Skeletal muscle satellite cell (primary cell): ENCODE results near the gene PPDPF.

Source experiments
- H3K27me3 ChIP-seq: 2 replicates; pipeline ENCODE4 v1.7.0; 2013; ENCODE audit warnings: low read length; ENCODE audit not compliant: control insufficient read depth, insufficient read depth
- H3K36me3 ChIP-seq: 2 replicates; pipeline ENCODE4 v1.7.0; 2013; ENCODE audit warnings: mild to moderate bottlenecking, control low read depth, low read length; ENCODE audit not compliant: insufficient read depth
- H3K4me1 ChIP-seq: 2 replicates; pipeline ENCODE4 v1.7.0; 2013; ENCODE audit warnings: low read length; ENCODE audit not compliant: control insufficient read depth, insufficient read depth
- H3K4me2 ChIP-seq: 2 replicates; pipeline ENCODE4 v1.7.0; 2013; ENCODE audit warnings: mild to moderate bottlenecking, low read length
- H3K4me3 ChIP-seq: 2 replicates; pipeline ENCODE4 v1.7.0; 2013; ENCODE audit warnings: low read length
- H3K9ac ChIP-seq: 2 replicates; pipeline ENCODE4 v1.7.0; 2013; ENCODE audit warnings: mild to moderate bottlenecking, low read depth, low read length, moderate library complexity
- H3K9me3 ChIP-seq: replicated peaks from 2 replicates; pipeline ENCODE4 v1.7.0; 2013; ENCODE audit warnings: mild to moderate bottlenecking, control low read depth, low read length

Gene PPDPF

DNA sequence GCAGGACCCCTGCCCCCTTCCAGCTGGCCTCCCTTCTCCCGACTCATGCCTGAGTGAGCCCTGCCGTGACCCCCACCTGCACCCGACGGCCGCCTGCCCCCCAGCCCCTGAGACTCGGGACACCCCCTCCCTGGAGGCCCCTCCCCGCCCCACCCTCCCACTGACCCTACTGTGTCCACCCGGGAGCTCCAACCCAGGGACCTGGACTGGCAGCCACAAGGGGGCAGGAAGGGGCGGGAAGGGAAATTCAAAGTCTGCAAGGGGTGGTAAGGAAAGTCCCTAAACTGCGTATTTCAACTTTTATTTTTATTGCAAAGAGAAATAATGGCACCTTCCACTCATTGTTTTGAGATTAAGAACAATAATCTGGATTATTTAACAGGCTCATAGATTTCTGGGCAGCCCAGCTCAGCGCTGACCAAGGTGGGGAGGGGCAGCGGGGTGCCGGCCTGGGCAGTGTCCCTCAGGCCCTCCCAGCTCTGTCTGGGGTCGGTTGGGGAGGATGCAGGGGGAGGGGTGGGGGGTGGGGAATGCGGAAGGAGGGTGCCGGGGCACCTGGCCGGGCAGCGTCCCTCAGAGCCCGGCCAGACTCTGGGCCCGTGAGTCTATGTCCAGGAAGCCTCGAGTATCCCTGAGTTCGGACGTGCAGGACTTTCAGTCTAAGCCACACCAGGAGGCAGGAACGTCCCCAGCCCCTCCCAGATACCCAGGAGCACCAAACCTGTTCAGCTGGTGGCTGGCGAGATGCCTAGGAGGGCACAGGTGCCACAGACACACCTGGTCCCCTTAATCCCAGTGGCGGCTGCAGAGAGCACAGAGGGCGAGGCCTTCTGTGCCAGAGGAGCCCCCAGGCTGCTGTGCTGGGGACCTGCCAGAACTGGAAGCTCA is 17.9 kb downstream of the PPDPF start:
- no peaks in the 10 kb centered on the region for H3K9me3 ChIP-seq
- no peaks in the 10 kb centered on the region for H3K36me3 ChIP-seq
- peak overlapping the region; percentile 62 for H3K9ac ChIP-seq
- H3K4me3 ChIP-seq: peak overlapping the region; percentile 59
- H3K27me3 ChIP-seq: peaks cover 13% of the 10 kb centered on the region
- H3K4me2 ChIP-seq: peak overlapping the region; percentile 77
- peaks cover 24% of the 10 kb centered on the region for H3K4me1 ChIP-seq

GRCh38 chr20:63539092-63539430 is 18.5 kb downstream of the PPDPF start:
- H3K4me3 ChIP-seq: no peak overlapping the region
- H3K27me3 ChIP-seq: peaks cover 13% of the 10 kb centered on the region
- no peak overlapping the region for H3K9ac ChIP-seq
- no peaks in the 10 kb centered on the region for H3K9me3 ChIP-seq
- peaks cover 24% of the 10 kb centered on the region for H3K4me1 ChIP-seq
- no peaks in the 10 kb centered on the region for H3K36me3 ChIP-seq
- H3K4me2 ChIP-seq: no peak overlapping the region

DNA sequence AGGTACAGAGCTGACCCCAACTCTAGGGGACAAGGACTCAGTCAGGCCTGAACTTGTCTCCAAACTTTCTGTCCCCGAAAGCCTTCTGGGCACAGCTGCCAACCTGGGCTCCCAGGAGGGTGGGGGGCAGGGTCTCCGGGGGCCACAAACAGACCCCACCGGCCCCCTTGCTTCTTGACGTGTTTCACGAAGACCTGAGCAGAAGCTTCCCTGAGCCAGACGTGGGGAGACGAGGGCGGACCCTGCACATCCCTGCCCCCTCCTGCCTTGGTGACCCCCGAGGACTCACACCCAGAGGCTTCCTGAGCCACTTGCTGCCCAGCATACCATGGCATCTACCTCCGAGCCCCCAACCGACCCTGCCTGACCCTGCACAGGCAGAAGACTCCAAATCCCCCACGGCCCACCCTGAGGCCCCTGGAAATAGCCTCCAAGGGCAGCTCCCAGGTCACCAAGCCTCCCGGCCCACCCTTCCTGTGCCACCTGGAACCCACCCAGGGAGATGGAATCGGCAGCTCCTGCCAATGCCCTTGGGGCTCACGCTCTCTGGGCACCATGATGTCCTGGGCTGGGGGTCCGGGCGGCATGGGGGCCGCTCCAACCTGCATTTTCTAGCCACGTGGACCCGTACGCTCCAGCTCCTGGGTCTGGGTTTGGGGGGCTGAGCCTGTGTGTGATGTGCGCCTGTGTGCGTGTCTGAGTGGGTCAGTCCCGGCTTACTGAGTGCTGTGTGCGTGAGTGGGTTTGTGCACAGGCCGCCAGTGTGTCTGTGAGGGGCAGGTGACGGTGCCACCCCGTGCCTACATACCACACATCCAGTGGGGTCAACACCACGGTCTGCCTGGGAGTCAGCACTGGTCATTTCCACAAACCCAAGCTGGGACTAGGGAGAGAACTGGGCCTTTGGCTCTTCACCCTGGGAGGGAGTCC is 19.1 kb downstream of the PPDPF start:
- Histone ChIP-seq H3K4me3 (no peak overlapping the region), H3K36me3 (no peaks in the 10 kb centered on the region), H3K27me3 (peaks cover 12% of the 10 kb centered on the region), H3K4me2 (no peak overlapping the region), H3K9ac (no peak overlapping the region), H3K9me3 (no peaks in the 10 kb centered on the region), H3K4me1 (peaks cover 24% of the 10 kb centered on the region)

GRCh38 chr20:63540417-63541186 is 20.0 kb downstream of the PPDPF start:
- Histone ChIP-seq H3K4me1 (peaks cover 24% of the 10 kb centered on the region), H3K4me3 (no peak overlapping the region), H3K9me3 (no peaks in the 10 kb centered on the region), H3K4me2 (no peak overlapping the region), H3K27me3 (peaks cover 10% of the 10 kb centered on the region), H3K36me3 (no peaks in the 10 kb centered on the region), H3K9ac (no peak overlapping the region)

- H3K9me3 ChIP-seq: no peaks in the 10 kb centered on the region
- no peak overlapping the region for H3K9ac ChIP-seq
- no peaks in the 10 kb centered on the region for H3K36me3 ChIP-seq
- H3K4me3 ChIP-seq: no peak overlapping the region
- peaks cover 17% of the 10 kb centered on the region for H3K27me3 ChIP-seq
- H3K4me2 ChIP-seq: no peak overlapping the region
- H3K4me1 ChIP-seq: peaks cover 21% of the 10 kb centered on the region
Observed at GRCh38 chr20:63541371-63541770, 20.8 kb downstream of the PPDPF start.

DNA sequence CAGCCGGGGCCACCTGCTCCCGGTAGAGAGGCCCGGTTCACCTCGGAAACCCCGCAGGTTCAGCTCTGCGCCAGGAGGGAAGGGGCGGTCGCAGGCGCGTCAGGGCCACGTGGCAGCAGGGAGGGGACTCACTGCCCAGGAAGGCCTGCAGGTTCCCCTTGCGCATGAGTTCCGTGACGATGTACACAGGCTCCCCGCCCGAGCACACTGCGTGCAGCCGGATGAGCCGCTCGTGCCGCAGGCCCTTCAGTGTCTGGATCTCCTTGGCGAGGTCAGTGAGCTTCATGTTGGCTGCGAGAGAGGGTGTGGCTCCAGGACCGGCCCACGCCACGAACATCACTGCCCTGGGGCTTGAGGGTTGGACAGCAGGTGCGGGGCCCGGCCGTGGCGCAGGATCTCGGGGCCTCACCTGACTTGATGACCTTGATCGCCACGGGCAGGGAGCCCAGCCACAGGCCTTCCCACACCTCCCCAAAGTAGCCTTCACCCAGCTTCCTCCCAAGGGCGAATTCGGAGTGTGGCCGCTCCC is 21.5 kb downstream of the PPDPF start:
- no peaks in the 10 kb centered on the region for H3K9me3 ChIP-seq
- no peak overlapping the region for H3K4me2 ChIP-seq
- H3K4me3 ChIP-seq: no peak overlapping the region
- H3K4me1 ChIP-seq: peaks cover 13% of the 10 kb centered on the region
- no peak overlapping the region for H3K9ac ChIP-seq
- peaks cover 25% of the 10 kb centered on the region for H3K27me3 ChIP-seq
- no peaks in the 10 kb centered on the region for H3K36me3 ChIP-seq

GRCh38 chr20:63542696-63543095 is 22.1 kb downstream of the PPDPF start:
- Histone ChIP-seq H3K9ac (no peak overlapping the region), H3K4me3 (no peak overlapping the region)

DNA sequence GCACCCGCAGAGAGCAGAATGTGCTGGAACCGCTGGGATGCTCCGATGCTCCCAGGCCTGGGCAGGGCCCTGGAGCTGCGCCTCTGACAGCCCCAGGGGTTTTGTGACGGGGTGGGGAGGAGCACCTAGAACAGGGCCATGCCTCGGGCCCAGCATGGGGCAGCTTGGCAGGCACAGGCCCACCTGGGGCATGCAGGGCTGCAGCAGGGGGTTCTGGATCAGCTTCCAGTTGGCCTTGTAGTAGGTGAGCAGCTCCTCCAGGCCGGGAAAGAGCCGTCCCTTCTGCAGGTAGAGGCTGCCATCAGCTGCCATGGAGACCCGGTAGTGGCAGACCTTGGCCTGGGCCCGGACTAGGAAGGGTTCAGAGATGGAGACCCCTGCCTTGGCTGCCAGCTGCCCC is 22.6 kb downstream of the PPDPF start:
- H3K27me3 ChIP-seq: peaks cover 33% of the 10 kb centered on the region

More at GRCh38 chr20:63542696-63543095, 22.1 kb downstream of the PPDPF start:
- Histone ChIP-seq H3K4me1 (peaks cover 7% of the 10 kb centered on the region), H3K27me3 (peaks cover 29% of the 10 kb centered on the region), H3K36me3 (no peaks in the 10 kb centered on the region), H3K4me2 (no peak overlapping the region), H3K9me3 (no peaks in the 10 kb centered on the region)

DNA sequence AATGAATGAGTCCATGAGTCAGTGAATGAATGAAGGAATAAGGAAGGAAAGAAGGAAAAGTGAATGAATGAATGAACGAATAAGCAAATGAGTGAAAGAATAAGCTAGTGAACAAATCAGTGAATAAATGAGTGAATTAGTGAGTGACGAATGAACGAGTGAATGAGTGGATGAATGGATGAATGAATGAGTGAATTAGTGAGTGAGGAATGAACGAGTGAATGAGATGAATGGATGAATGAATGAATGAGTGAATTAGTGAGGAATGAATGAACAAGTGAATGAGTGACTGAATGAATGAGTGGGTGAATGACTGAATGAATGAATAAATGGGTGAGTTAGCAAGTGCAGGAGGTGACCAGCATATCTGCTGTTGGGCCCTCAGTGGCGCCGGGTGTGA is 23.2 kb downstream of the PPDPF start:
- no peaks in the 10 kb centered on the region for H3K36me3 ChIP-seq
- H3K27me3 ChIP-seq: peaks cover 39% of the 10 kb centered on the region
- no peaks in the 10 kb centered on the region for H3K9me3 ChIP-seq
- no peak overlapping the region for H3K4me3 ChIP-seq
- peaks cover 9% of the 10 kb centered on the region for H3K4me1 ChIP-seq
- H3K4me2 ChIP-seq: no peak overlapping the region
- no peak overlapping the region for H3K9ac ChIP-seq

More for the DNA sequence above, 22.6 kb downstream of the PPDPF start:
- no peaks in the 10 kb centered on the region for H3K36me3 ChIP-seq
- no peak overlapping the region for H3K4me3 ChIP-seq
- H3K4me1 ChIP-seq: peaks cover 9% of the 10 kb centered on the region
- H3K9ac ChIP-seq: no peak overlapping the region
- H3K4me2 ChIP-seq: no peak overlapping the region
- no peaks in the 10 kb centered on the region for H3K9me3 ChIP-seq

- Histone ChIP-seq H3K9me3 (no peaks in the 10 kb centered on the region), H3K9ac (no peak overlapping the region), H3K4me2 (no peak overlapping the region), H3K27me3 (peaks cover 41% of the 10 kb centered on the region), H3K4me1 (peaks cover 9% of the 10 kb centered on the region), H3K4me3 (no peak overlapping the region), H3K36me3 (no peaks in the 10 kb centered on the region)
Observed at GRCh38 chr20:63544241-63544957, 23.8 kb downstream of the PPDPF start.
